Fibroblast of villous mesenchyme (primary cell): Measurements from ENCODE around the gene GNMT. TPM values are rescaled to one million over a fixed set of nuclear protein-coding genes. Genes with fewer than 3 reads are reported as not detected.

ENCODE experiments used
- DNase-seq: peaks from one replicate; pipeline ENCODE4 v3.0.0-alpha.2; 2010; ENCODE audit warnings: low read depth
- H3K4me3 ChIP-seq: 2 replicates; pipeline ENCODE4 v1.5.1; 2011; ENCODE audit warnings: low read depth, mild to moderate bottlenecking, low read length
- CTCF ChIP-seq: IDR thresholded peaks from 2 replicates; pipeline ENCODE4 v1.5.1; 2012; ENCODE audit warnings: low read depth, mild to moderate bottlenecking, low read length; ENCODE audit not compliant: insufficient read depth
- total RNA-seq: library from RNA; depleted of rRNA; stranded (reverse); fragments of >200 nt; gene quantifications from 2 replicates; pipeline ENCODE4 v1.2.3, GENCODE V29; 2012

The GNMT gene
- total RNA-seq, 1 donor: not detected

- DNase-seq: peak; percentile 24
- no peak overlapping the region for H3K4me3 ChIP-seq
- TF ChIP-seq CTCF: peak; percentile 49
Measured at GRCh38 chr6:43009124-43009523, 48.6 kb downstream of the GNMT start.

- no peak overlapping the region for H3K4me3 ChIP-seq
- DNase-seq: no peak
- TF ChIP-seq CTCF: no peak
Measured at GRCh38 chr6:43011207-43011606, 50.7 kb downstream of the GNMT start.

GRCh38 chr6:43012364-43012763, 51.8 kb downstream of the GNMT start:
- no peak for TF ChIP-seq CTCF
- H3K4me3 ChIP-seq: no peak overlapping the region
- no peak for DNase-seq

GRCh38 chr6:43013097-43013842, 52.7 kb downstream of the GNMT start:
- H3K4me3 ChIP-seq: peak overlapping the region; percentile 84
- no peak for TF ChIP-seq CTCF
- DNase-seq: peak; percentile 42

Other genes starting within 250 kb of the GNMT start
- gene PRPH2, start 238.2 kb upstream of the GNMT start, total RNA-seq: 2.6 and 5.2 TPM in 2 replicates
- 38.7 and 42.3 TPM in 2 replicates for gene TBCC, start 214.7 kb upstream of the GNMT start, total RNA-seq
- gene BICRAL, start 178.7 kb upstream of the GNMT start, total RNA-seq: 4.5 and 5.6 TPM in 2 replicates
- gene RPL7L1, start 81.1 kb upstream of the GNMT start, total RNA-seq: 117 and 157 TPM in 2 replicates
- not detected in 2 replicates for gene PTCRA, start 44.7 kb upstream of the GNMT start, total RNA-seq
- 26.7 and 36.7 TPM in 2 replicates for gene CNPY3, start 31.3 kb upstream of the GNMT start, total RNA-seq
- 26.4 and 41.0 TPM in 2 replicates for gene PEX6, start 18.4 kb downstream of the GNMT start, total RNA-seq
- gene PPP2R5D, start 23.8 kb downstream of the GNMT start, total RNA-seq: 34.8 and 47.5 TPM in 2 replicates
- 60.0 and 68.9 TPM in 2 replicates for gene MEA1, start 53.2 kb downstream of the GNMT start, total RNA-seq
- 92.1 and 93.3 TPM in 2 replicates for gene KLHDC3, start 53.5 kb downstream of the GNMT start, total RNA-seq
- 114 and 125 TPM in 2 replicates for gene RRP36, start 60.9 kb downstream of the GNMT start, total RNA-seq
- gene CUL7, start 93.1 kb downstream of the GNMT start, total RNA-seq: 46.1 and 54.8 TPM in 2 replicates
- gene MRPL2, start 98.7 kb downstream of the GNMT start, total RNA-seq: 20.7 and 23.8 TPM in 2 replicates
- gene KLC4, start 98.9 kb downstream of the GNMT start, total RNA-seq: 16.0 and 16.1 TPM in 2 replicates
- 191 and 199 TPM in 2 replicates for gene PTK7, start 115.6 kb downstream of the GNMT start, total RNA-seq
- 36.4 and 43.6 TPM in 2 replicates for gene SRF, start 210.5 kb downstream of the GNMT start, total RNA-seq
- gene CUL9, start 221.4 kb downstream of the GNMT start, total RNA-seq: 23.3 and 27.7 TPM in 2 replicates